NCI-H748 (cell line): Measurements from ENCODE around the gene ZC3H14.
"Not testable (repeated sequence)": the region's sequence is repeated elsewhere in the genome, so short reads cannot be mapped to it uniquely, and the experiment has no call there.

Source experiments
- DNase-seq: peaks from one replicate; lab custom pipeline; 2025; ENCODE audit not compliant: unreplicated experiment; lab: John Stamatoyannopoulos, UW

ZC3H14 gene

GRCh38 chr14:88562831-88563686 lies at the start of gene ZC3H14:
ZC3H14 (plus strand) TSS chr14:88563037; CDS start chr14:88563134, 97 bp downstream.
- peak; percentile 93 for DNase-seq

GRCh38 chr14:88515499-88516221 lies 47.2 kb upstream of the ZC3H14 start:
- no peak for DNase-seq

GRCh38 chr14:88516861-88517357 lies 45.9 kb upstream of the ZC3H14 start:
- no peak for DNase-seq

GRCh38 chr14:88518592-88519512 lies 44.0 kb upstream of the ZC3H14 start:
- DNase-seq: no peak

GRCh38 chr14:88519907-88520306 lies 42.9 kb upstream of the ZC3H14 start:
- DNase-seq: no peak

- DNase-seq: no peak
Observed at GRCh38 chr14:88521818-88522217, 41.0 kb upstream of the ZC3H14 start.

GRCh38 chr14:88522393-88522792 lies 40.4 kb upstream of the ZC3H14 start:
- no peak for DNase-seq

- not testable (repeated sequence) for DNase-seq
Observed at GRCh38 chr14:88529889-88530288, 32.9 kb upstream of the ZC3H14 start.

- DNase-seq: no peak
Observed at GRCh38 chr14:88533064-88533602, 29.7 kb upstream of the ZC3H14 start.

- peak; percentile 30 for DNase-seq
Observed at GRCh38 chr14:88535149-88535548, 27.7 kb upstream of the ZC3H14 start.

- no peak for DNase-seq
Observed at GRCh38 chr14:88535813-88536212, 27.0 kb upstream of the ZC3H14 start.

GRCh38 chr14:88541324-88541723 lies 21.5 kb upstream of the ZC3H14 start:
- no peak for DNase-seq

GRCh38 chr14:88542857-88543795 lies 19.7 kb upstream of the ZC3H14 start:
- no peak for DNase-seq

- DNase-seq: no peak
Observed at GRCh38 chr14:88545256-88545655, 17.6 kb upstream of the ZC3H14 start.

- no peak for DNase-seq
Observed at GRCh38 chr14:88546621-88547385, 16.0 kb upstream of the ZC3H14 start.

GRCh38 chr14:88547386-88547780 lies 15.5 kb upstream of the ZC3H14 start:
- no peak for DNase-seq

GRCh38 chr14:88550078-88550477 lies 12.8 kb upstream of the ZC3H14 start:
- DNase-seq: no peak

- DNase-seq: peak; percentile 96
Observed at GRCh38 chr14:88551094-88551870, 11.6 kb upstream of the ZC3H14 start.
